ENCODE measurements around the gene TXNRD2. TPM values are rescaled to one million over a fixed set of nuclear protein-coding genes. Genes with fewer than 3 reads are reported as not detected.

The TXNRD2 gene
- total RNA-seq, 1 donor from 2014 or later: 0.19 TPM

DNA sequence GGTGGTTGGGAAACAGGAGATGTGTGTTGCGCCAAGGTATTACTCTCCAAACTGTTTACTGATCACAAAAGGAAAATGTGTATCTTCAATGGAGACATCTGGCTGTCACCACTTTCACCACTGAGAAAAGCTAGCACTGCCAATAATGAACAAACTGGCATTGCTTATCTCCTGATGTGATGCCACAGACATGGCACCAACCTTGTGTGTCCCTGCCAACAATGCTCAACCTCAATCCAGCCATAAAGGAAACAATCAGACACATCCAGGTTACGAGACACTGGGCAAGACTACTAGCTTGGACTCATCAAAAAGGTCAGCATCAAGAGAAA lies 115.0 kb downstream of the TXNRD2 start:
- no peak overlapping the region for H3K27ac Mint-ChIP-seq
- peaks cover 2% of the 10 kb centered on the region for H3K36me3 Mint-ChIP-seq
- H3K27ac ChIP-seq: no peak overlapping the region
- peaks cover 3% of the 10 kb centered on the region for H3K4me1 Mint-ChIP-seq
- no peaks in the 10 kb centered on the region for H3K79me2 ChIP-seq (ENCODE audit: low read depth)
- H3K27me3 Mint-ChIP-seq (ENCODE audit: insufficient read depth, low read depth): peaks cover 2% of the 10 kb centered on the region
- no peak overlapping the region for H3K4me2 ChIP-seq
- H4K20me1 ChIP-seq (ENCODE audit: low read depth): no peaks in the 10 kb centered on the region
- H3K27me3 ChIP-seq: no peaks in the 10 kb centered on the region
- H3K36me3 ChIP-seq: no peaks in the 10 kb centered on the region
- H3K9ac ChIP-seq: no peak overlapping the region
- no peak overlapping the region for H2AFZ ChIP-seq (replicated peaks)
- TF ChIP-seq EZH2 (IDR thresholded peaks at IDR 0.05) (no peak), EZH2phosphoT487 (IDR thresholded peaks at IDR 0.05) (no peak)
- TF ChIP-seq, protein P1, sequence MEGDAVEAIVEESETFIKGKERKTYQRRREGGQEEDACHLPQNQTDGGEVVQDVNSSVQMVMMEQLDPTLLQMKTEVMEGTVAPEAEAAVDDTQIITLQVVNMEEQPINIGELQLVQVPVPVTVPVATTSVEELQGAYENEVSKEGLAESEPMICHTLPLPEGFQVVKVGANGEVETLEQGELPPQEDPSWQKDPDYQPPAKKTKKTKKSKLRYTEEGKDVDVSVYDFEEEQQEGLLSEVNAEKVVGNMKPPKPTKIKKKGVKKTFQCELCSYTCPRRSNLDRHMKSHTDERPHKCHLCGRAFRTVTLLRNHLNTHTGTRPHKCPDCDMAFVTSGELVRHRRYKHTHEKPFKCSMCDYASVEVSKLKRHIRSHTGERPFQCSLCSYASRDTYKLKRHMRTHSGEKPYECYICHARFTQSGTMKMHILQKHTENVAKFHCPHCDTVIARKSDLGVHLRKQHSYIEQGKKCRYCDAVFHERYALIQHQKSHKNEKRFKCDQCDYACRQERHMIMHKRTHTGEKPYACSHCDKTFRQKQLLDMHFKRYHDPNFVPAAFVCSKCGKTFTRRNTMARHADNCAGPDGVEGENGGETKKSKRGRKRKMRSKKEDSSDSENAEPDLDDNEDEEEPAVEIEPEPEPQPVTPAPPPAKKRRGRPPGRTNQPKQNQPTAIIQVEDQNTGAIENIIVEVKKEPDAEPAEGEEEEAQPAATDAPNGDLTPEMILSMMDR (IDR thresholded peaks at IDR 0.05): no peak
- H3K4me3 Mint-ChIP-seq: no peak overlapping the region
- H3F3A ChIP-seq (ENCODE audit: low read depth): no peaks in the 10 kb centered on the region
- H3K9me3 ChIP-seq (ENCODE audit: low read depth): no peaks in the 10 kb centered on the region
- no peaks in the 10 kb centered on the region for H3K9me3 Mint-ChIP-seq
- DNase-seq (ENCODE audit: low spot score): no peak
- H3K4me3 ChIP-seq: no peak overlapping the region
- no peaks in the 10 kb centered on the region for H3K4me1 ChIP-seq

DNA sequence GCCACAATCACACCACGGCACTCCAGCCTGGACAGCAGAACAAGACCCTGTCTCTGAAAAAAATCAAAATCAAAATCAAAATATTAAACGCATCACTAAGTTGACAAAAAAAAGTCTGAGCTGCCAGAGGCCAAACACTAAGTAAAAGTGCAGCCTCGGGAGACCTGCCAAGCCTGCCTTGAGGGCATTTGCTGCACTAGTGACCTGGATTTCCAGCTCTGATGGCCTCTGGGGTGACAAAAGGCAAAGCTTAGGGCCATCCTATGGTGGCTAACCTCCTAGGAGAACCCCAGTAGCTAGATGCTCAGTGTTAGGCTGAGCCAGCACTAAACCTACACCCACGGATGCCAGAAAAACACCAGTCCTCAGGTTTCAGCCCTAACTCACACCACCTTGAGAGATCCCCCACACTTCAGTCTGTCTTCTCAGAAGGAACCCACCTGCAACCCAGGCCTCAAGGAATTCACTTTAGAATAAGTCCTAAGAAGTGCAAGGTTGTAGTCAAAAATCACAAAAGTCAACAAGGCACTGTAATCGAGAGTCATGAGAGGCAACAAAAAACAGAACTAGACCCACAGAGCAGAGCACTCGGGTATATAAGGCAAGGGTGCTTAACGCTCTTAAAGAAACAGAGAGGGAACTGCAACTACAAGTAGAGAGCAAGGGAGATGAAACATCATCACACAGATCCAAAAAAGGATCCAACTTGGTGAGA lies 115.6 kb downstream of the TXNRD2 start:
- Histone ChIP-seq H3K79me2 (ENCODE audit: low read depth) (no peaks in the 10 kb centered on the region), H2AFZ (replicated peaks) (no peak overlapping the region), H4K20me1 (ENCODE audit: low read depth) (no peaks in the 10 kb centered on the region), H3K27ac (no peak overlapping the region), H3F3A (ENCODE audit: low read depth) (no peaks in the 10 kb centered on the region), H3K36me3 (no peaks in the 10 kb centered on the region), H3K4me1 (no peaks in the 10 kb centered on the region), H3K27me3 (no peaks in the 10 kb centered on the region), H3K9ac (no peak overlapping the region), H3K4me3 (no peak overlapping the region), H3K9me3 (ENCODE audit: low read depth) (no peaks in the 10 kb centered on the region), H3K4me2 (no peak overlapping the region)
- Mint-ChIP-seq H3K9me3 (no peaks in the 10 kb centered on the region), H3K27me3 (ENCODE audit: insufficient read depth, low read depth) (peaks cover 2% of the 10 kb centered on the region), H3K27ac (no peak overlapping the region), H3K4me3 (no peak overlapping the region), H3K4me1 (peaks cover 3% of the 10 kb centered on the region), H3K36me3 (peaks cover 2% of the 10 kb centered on the region)
- no peak for DNase-seq (ENCODE audit: low spot score)
- no peak for TF ChIP-seq EZH2 (IDR thresholded peaks at IDR 0.05)
- TF ChIP-seq, protein P1 (IDR thresholded peaks at IDR 0.05): no peak
- no peak for TF ChIP-seq EZH2phosphoT487 (IDR thresholded peaks at IDR 0.05)

Small RNAs within 50 kb of the gene (microRNA-seq; reads per million reads assigned to microRNA genes)
- gene MIR4761: not detected

Other genes with a start within 250 kb of the TXNRD2 start
- gene SEPTIN5, start 227.3 kb downstream of the TXNRD2 start, total RNA-seq (ENCODE audit: low replicate concordance): 5.0 and 8.2 TPM in 2 replicates
- gene GP1BB, start 218.3 kb downstream of the TXNRD2 start, total RNA-seq (ENCODE audit: low replicate concordance): 1.2 TPM in 1 of 2 replicates, not detected in the other
- 0.06 TPM in 1 of 2 replicates, not detected in the other for gene TBX1, start 181.0 kb downstream of the TXNRD2 start, total RNA-seq (ENCODE audit: low replicate concordance)
- gene GNB1L, start 86.9 kb downstream of the TXNRD2 start, total RNA-seq (ENCODE audit: low replicate concordance): 3.0 and 11.6 TPM in 2 replicates
- 7.3 and 16.3 TPM in 2 replicates for gene RTL10, start 86.9 kb downstream of the TXNRD2 start, total RNA-seq (ENCODE audit: low replicate concordance)
- gene COMT, start within 50 bp of the TXNRD2 start, total RNA-seq (ENCODE audit: low replicate concordance): 1.1 and 1.3 TPM in 2 replicates
- gene ARVCF, start 75.0 kb upstream of the TXNRD2 start, total RNA-seq (ENCODE audit: low replicate concordance): 35.4 and 159 TPM in 2 replicates
- 9.1 and 10.0 TPM in 2 replicates for gene TANGO2, start 79.3 kb upstream of the TXNRD2 start, total RNA-seq (ENCODE audit: low replicate concordance)
- 29.1 and 39.7 TPM in 2 replicates for gene DGCR8, start 138.4 kb upstream of the TXNRD2 start, total RNA-seq (ENCODE audit: low replicate concordance)
- 874 and 918 TPM in 2 replicates for gene RANBP1, start 174.3 kb upstream of the TXNRD2 start, total RNA-seq (ENCODE audit: low replicate concordance)
- 24.3 and 39.7 TPM in 2 replicates for gene TRMT2A, start 175.4 kb upstream of the TXNRD2 start, total RNA-seq (ENCODE audit: low replicate concordance)
- 7.1 and 11.4 TPM in 2 replicates for gene ZDHHC8, start 190.0 kb upstream of the TXNRD2 start, total RNA-seq (ENCODE audit: low replicate concordance)
- not detected in 2 replicates for gene CCDC188, start 209.2 kb upstream of the TXNRD2 start, total RNA-seq (ENCODE audit: low replicate concordance)